HL-60 (cell line): ENCODE results near the gene LYPLA2.

ENCODE experiments used
- GABPA ChIP-seq: IDR thresholded peaks from 2 replicates; pipeline ENCODE4 v1.6.1; 2012; ENCODE audit warnings: low read depth
- POLR2AphosphoS5 ChIP-seq: IDR thresholded peaks from 2 replicates; pipeline ENCODE4 v1.6.1; 2012; ENCODE audit warnings: low read depth
- SPI1 ChIP-seq: IDR thresholded peaks from 2 replicates; pipeline ENCODE4 v1.6.1; 2012; ENCODE audit warnings: low read depth, mild to moderate bottlenecking, borderline replicate concordance
- TF ChIP-seq, protein P1 (sequence below): IDR thresholded peaks from one replicate; pipeline ENCODE4 v1.5.1; 2011; ENCODE audit warnings: low read length, control low read depth, inconsistent platforms; ENCODE audit not compliant: insufficient read depth
- TF ChIP-seq, protein P2 (sequence below): IDR thresholded peaks from 2 replicates; pipeline ENCODE4 v1.6.1; 2012; ENCODE audit warnings: low read depth; ENCODE audit not compliant: insufficient replicate concordance

DNA sequence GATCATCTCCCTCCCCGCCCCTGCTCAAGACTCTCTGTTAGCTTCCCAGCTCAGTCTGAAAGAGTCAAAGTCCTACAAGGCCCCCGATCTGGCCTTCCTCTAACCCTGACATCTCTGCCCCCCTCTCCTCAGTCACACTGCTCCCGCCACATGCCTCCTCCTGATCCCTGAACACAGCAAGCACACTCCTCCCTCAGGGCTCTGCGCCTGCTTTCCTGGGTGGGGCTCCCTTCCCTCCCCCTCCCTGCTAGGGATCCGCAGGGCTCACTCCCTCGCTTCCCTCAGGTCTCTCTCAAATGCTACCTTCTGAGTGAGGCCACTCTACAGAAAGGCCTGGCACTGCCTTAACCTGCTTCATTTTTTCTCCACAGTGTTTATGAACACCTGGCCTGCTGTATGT, 15.3 kb downstream of the LYPLA2 start:
- TF ChIP-seq, protein P1, sequence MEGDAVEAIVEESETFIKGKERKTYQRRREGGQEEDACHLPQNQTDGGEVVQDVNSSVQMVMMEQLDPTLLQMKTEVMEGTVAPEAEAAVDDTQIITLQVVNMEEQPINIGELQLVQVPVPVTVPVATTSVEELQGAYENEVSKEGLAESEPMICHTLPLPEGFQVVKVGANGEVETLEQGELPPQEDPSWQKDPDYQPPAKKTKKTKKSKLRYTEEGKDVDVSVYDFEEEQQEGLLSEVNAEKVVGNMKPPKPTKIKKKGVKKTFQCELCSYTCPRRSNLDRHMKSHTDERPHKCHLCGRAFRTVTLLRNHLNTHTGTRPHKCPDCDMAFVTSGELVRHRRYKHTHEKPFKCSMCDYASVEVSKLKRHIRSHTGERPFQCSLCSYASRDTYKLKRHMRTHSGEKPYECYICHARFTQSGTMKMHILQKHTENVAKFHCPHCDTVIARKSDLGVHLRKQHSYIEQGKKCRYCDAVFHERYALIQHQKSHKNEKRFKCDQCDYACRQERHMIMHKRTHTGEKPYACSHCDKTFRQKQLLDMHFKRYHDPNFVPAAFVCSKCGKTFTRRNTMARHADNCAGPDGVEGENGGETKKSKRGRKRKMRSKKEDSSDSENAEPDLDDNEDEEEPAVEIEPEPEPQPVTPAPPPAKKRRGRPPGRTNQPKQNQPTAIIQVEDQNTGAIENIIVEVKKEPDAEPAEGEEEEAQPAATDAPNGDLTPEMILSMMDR, result no peak
- no peak for TF ChIP-seq POLR2AphosphoS5
- no peak for TF ChIP-seq SPI1
- TF ChIP-seq, protein P2, sequence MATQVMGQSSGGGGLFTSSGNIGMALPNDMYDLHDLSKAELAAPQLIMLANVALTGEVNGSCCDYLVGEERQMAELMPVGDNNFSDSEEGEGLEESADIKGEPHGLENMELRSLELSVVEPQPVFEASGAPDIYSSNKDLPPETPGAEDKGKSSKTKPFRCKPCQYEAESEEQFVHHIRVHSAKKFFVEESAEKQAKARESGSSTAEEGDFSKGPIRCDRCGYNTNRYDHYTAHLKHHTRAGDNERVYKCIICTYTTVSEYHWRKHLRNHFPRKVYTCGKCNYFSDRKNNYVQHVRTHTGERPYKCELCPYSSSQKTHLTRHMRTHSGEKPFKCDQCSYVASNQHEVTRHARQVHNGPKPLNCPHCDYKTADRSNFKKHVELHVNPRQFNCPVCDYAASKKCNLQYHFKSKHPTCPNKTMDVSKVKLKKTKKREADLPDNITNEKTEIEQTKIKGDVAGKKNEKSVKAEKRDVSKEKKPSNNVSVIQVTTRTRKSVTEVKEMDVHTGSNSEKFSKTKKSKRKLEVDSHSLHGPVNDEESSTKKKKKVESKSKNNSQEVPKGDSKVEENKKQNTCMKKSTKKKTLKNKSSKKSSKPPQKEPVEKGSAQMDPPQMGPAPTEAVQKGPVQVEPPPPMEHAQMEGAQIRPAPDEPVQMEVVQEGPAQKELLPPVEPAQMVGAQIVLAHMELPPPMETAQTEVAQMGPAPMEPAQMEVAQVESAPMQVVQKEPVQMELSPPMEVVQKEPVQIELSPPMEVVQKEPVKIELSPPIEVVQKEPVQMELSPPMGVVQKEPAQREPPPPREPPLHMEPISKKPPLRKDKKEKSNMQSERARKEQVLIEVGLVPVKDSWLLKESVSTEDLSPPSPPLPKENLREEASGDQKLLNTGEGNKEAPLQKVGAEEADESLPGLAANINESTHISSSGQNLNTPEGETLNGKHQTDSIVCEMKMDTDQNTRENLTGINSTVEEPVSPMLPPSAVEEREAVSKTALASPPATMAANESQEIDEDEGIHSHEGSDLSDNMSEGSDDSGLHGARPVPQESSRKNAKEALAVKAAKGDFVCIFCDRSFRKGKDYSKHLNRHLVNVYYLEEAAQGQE, result no peak
- no peak for TF ChIP-seq GABPA
